Mammary epithelial cell (primary cell): ENCODE results near the gene PARD3.

ENCODE experiments used
- EZH2 ChIP-seq: IDR thresholded peaks from 2 replicates; pipeline ENCODE4 v1.6.1; 2012; ENCODE audit warnings: low read length, inconsistent platforms, borderline replicate concordance
- TF ChIP-seq, protein P1 (sequence below), 2 donors: IDR thresholded peaks in 1 of 2; conservative IDR thresholded peaks in 1 of 2; 2 replicates each; pipeline ENCODE4 v1.5.1; 2011 to 2012; ENCODE audit warnings: inconsistent platforms in 2 of 2, low read length in 2 of 2, mild to moderate bottlenecking in 2 of 2, control low read depth in 1 of 2, low read depth in 1 of 2; ENCODE audit not compliant: insufficient read depth in 1 of 2; ENCODE audit errors: extremely low read depth in 1 of 2

- TF ChIP-seq, protein P1, sequence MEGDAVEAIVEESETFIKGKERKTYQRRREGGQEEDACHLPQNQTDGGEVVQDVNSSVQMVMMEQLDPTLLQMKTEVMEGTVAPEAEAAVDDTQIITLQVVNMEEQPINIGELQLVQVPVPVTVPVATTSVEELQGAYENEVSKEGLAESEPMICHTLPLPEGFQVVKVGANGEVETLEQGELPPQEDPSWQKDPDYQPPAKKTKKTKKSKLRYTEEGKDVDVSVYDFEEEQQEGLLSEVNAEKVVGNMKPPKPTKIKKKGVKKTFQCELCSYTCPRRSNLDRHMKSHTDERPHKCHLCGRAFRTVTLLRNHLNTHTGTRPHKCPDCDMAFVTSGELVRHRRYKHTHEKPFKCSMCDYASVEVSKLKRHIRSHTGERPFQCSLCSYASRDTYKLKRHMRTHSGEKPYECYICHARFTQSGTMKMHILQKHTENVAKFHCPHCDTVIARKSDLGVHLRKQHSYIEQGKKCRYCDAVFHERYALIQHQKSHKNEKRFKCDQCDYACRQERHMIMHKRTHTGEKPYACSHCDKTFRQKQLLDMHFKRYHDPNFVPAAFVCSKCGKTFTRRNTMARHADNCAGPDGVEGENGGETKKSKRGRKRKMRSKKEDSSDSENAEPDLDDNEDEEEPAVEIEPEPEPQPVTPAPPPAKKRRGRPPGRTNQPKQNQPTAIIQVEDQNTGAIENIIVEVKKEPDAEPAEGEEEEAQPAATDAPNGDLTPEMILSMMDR (conservative IDR thresholded peaks at IDR 0.05 in 1 of 2, IDR thresholded peaks at IDR 0.05 in 1 of 2; ENCODE audit: extremely low read depth in 1 of 2, insufficient read depth in 1 of 2, low read depth in 1 of 2, low read length in 2 of 2), result no peak
- no peak for TF ChIP-seq EZH2
These were observed 202.7 kb downstream of the PARD3 start for GRCh38 chr10:34612446-34612845.
